Smooth muscle cell (in vitro differentiated cells): Measurements from ENCODE around the gene HINT1. TPM values are rescaled to one million over a fixed set of nuclear protein-coding genes. Genes with fewer than 3 reads are reported as not detected.

Source experiments
- DNase-seq: peaks from one replicate; lab custom pipeline; 2025; ENCODE audit not compliant: unreplicated experiment; lab: John Stamatoyannopoulos, UW
- H2AFZ ChIP-seq: fragments of 200-600 bp; sonication (generic); 2 replicates; pipeline ENCODE4 v1.6.0; 2016; ENCODE audit warnings: antibody characterized with exemption, low read depth, mild to moderate bottlenecking
- H3F3A ChIP-seq: fragments of 200-600 bp; sonication (generic); 2 replicates; pipeline ENCODE4 v1.6.0; 2017; ENCODE audit warnings: antibody characterized with exemption, low read depth
- H3K27ac ChIP-seq: fragments of 200-600 bp; sonication (generic); 2 replicates; pipeline ENCODE4 v1.5.1; 2016; ENCODE audit warnings: low read depth, mild to moderate bottlenecking
- H3K27me3 ChIP-seq: fragments of 200-600 bp; sonication (generic); 2 replicates; pipeline ENCODE4 v1.6.1; 2016; ENCODE audit warnings: low read depth, mild to moderate bottlenecking
- H3K36me3 ChIP-seq: fragments of 200-600 bp; sonication (generic); 2 replicates; pipeline ENCODE4 v1.5.1; 2016; ENCODE audit warnings: low read depth
- H3K4me1 ChIP-seq: fragments of 200-600 bp; sonication (generic); 2 replicates; pipeline ENCODE4 v1.5.1; 2016; ENCODE audit warnings: low read depth
- H3K4me2 ChIP-seq: fragments of 200-600 bp; sonication (generic); 2 replicates; pipeline ENCODE4 v1.6.0; 2016; ENCODE audit warnings: mild to moderate bottlenecking
- H3K4me3 ChIP-seq: fragments of 200-600 bp; sonication (generic); 2 replicates; pipeline ENCODE4 v1.5.1; 2016; ENCODE audit warnings: mild to moderate bottlenecking
- H3K79me2 ChIP-seq: fragments of 200-600 bp; sonication (generic); 2 replicates; pipeline ENCODE4 v1.6.0; 2016; ENCODE audit warnings: low read depth, mild to moderate bottlenecking
- H3K9ac ChIP-seq: fragments of 200-600 bp; sonication (generic); 2 replicates; pipeline ENCODE4 v1.6.0; 2016; ENCODE audit warnings: low read depth
- H3K9me3 ChIP-seq: fragments of 200-600 bp; sonication (generic); replicated peaks from 2 replicates; pipeline ENCODE4 v1.5.1; 2016; ENCODE audit warnings: low read depth
- H4K20me1 ChIP-seq: fragments of 200-600 bp; sonication (generic); 2 replicates; pipeline ENCODE4 v1.6.0; 2016; ENCODE audit warnings: low read depth
- WGBS: methylation state at CpG from one replicate; pipeline ENCODE4 v1.1.7; 2016; ENCODE audit warnings: low lambda C conversion rate; 5-methylcytosine and 5-hydroxymethylcytosine counted together
- polyA plus RNA-seq: library from polyadenylated mRNA; unstranded; fragments of >200 nt; fragmentation: Nextera tagmentation; extraction: Ambion mirVana; gene quantifications from 2 replicates; pipeline ENCODE4 v1.2.1, GENCODE V29; 2016
- total RNA-seq: library from RNA; depleted of rRNA; stranded (reverse); fragments of >200 nt; gene quantifications from 2 replicates; pipeline ENCODE4 v1.2.3, GENCODE V29; 2014
- TF ChIP-seq, protein P1 (sequence below): fragments of 200-600 bp; sonication (generic); IDR thresholded peaks from 2 replicates; pipeline ENCODE4 v1.5.1; 2017; ENCODE audit warnings: borderline replicate concordance, mild to moderate bottlenecking, antibody characterized with exemption; ENCODE audit not compliant: insufficient read depth, poor library complexity, severe bottlenecking

The HINT1 gene
- 201 and 238 TPM in 2 replicates for total RNA-seq
- polyA plus RNA-seq: 293 and 319 TPM in 2 replicates

DNA sequence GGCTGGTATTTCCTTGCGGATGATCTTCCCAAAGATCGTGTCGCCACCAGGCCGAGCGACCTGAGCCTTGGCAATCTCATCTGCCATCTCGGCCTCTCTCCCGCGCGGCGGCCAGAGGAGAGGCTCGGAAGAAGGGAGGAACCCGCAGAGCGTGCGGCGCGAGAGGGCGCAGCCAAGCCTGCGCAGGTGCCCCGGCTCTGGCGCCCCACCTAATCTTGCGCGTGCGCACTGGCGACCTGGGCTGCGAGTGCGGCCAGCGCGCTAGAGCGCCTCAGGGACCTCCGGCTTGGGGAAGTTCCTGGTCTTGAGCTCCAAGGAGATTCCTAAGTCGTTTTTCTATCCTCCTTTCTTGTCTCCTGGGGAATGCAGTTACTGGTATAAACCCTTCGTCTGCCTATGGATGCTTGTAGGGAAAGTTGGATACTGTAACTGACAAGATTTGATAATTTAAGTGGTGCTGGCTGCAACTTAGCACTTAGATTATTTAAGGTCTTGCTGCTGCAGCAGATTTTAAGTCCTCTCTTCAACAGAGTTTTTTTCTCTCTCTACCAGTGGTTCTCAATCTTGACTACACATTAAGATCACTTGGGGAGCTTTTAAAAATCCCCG is at the start of gene HINT1:
Gene HINT1 (minus strand): TSS at position 138 of the 609 bp plus-strand sequence. CDS start 51 bp downstream, at position 87.
- peak within 1 kb of the TSS; percentile 99 for H3K4me2 ChIP-seq
- peaks cover 35% of the 10 kb centered on the region for H3K79me2 ChIP-seq
- peak; percentile 64 for DNase-seq
- no peaks in the 10 kb centered on the region for H3K27me3 ChIP-seq
- H3K9ac ChIP-seq: peak within 1 kb of the TSS; percentile 68
- no peaks in the 10 kb centered on the region for H3K9me3 ChIP-seq
- WGBS: 2% methylated on average over 33 of the region's 33 CpGs
- no peaks in the 10 kb centered on the region for H4K20me1 ChIP-seq
- peak within 1 kb of the TSS; percentile 88 for H3K4me3 ChIP-seq
- H3K27ac ChIP-seq: peak within 1 kb of the TSS; percentile 64
- H3K4me1 ChIP-seq: peaks cover 15% of the 10 kb centered on the region
- peak within 1 kb of the TSS; percentile 95 for H2AFZ ChIP-seq
- H3F3A ChIP-seq: no peaks in the 10 kb centered on the region
- TF ChIP-seq, protein P1, sequence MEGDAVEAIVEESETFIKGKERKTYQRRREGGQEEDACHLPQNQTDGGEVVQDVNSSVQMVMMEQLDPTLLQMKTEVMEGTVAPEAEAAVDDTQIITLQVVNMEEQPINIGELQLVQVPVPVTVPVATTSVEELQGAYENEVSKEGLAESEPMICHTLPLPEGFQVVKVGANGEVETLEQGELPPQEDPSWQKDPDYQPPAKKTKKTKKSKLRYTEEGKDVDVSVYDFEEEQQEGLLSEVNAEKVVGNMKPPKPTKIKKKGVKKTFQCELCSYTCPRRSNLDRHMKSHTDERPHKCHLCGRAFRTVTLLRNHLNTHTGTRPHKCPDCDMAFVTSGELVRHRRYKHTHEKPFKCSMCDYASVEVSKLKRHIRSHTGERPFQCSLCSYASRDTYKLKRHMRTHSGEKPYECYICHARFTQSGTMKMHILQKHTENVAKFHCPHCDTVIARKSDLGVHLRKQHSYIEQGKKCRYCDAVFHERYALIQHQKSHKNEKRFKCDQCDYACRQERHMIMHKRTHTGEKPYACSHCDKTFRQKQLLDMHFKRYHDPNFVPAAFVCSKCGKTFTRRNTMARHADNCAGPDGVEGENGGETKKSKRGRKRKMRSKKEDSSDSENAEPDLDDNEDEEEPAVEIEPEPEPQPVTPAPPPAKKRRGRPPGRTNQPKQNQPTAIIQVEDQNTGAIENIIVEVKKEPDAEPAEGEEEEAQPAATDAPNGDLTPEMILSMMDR: no peak
- H3K36me3 ChIP-seq: peaks cover 10% of the 10 kb centered on the region

DNA sequence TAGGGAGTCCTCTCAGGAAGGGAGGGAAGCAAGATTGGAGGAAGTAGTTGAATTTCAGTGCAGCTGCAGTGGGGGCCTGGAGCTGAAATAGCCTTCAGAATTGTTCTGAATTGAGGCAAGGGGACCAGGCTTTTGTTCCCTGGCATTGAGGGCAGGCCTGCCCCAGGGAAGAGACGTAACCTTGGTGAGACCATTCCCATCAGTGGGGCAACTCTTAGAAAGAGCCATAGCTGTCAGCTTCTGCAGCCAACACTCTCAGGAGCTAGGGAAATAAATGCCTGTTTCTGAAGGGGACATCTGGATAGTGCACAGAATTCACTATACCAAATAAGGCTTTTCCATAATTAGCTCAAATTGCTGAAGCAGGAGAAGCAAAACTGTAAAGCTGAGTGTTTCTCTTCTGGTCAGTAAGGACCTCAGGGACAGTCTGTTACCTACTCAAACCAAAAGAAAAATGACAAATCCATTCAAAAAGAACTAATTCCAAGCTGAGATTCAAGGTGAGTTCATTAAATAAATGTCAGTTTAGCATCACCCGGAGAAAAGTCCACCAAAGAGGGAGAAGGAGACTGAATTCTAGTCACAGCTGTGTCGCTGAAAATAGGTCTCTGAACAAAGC is 49.7 kb upstream of the HINT1 start:
- Histone ChIP-seq H3K9ac (no peak overlapping the region), H4K20me1 (no peaks in the 10 kb centered on the region), H3K79me2 (no peaks in the 10 kb centered on the region), H2AFZ (no peak overlapping the region), H3K36me3 (no peaks in the 10 kb centered on the region), H3K27me3 (no peaks in the 10 kb centered on the region), H3K9me3 (no peaks in the 10 kb centered on the region), H3K27ac (no peak overlapping the region), H3F3A (no peaks in the 10 kb centered on the region), H3K4me1 (peaks cover 10% of the 10 kb centered on the region), H3K4me3 (no peak overlapping the region), H3K4me2 (no peak overlapping the region)
- 79% methylated on average over 3 of the region's 3 CpGs for WGBS
- DNase-seq: no peak
- TF ChIP-seq, protein P1: no peak

DNA sequence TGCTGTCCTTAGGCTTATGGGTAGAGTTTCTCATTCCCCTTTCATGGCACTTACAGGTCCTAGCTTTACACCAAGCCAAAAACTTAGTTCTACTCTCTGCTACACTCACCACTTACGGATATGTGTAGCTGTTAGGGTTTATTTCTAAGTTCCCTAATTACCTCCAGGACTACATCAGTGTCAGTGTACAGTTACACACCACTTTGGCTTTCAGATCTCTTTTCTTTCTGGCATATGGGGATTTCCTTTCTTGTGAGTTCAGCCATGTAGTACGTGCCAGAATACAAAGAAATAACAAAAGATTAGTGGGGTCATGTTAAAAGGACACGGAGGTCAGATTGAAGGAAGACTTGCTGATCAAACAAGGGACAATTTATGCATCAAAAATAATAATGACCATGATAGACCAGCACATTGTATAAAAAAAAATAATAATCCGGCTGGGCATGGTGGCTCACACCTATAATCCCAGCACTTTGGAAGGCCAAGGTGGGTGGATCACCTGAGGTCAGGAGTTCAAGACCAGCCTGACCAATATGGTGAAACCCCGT is 47.5 kb upstream of the HINT1 start:
- 93% methylated on average over 5 of the region's 5 CpGs for WGBS
- no peak overlapping the region for H3K4me3 ChIP-seq
- H3K36me3 ChIP-seq: no peaks in the 10 kb centered on the region
- no peak overlapping the region for H2AFZ ChIP-seq
- H4K20me1 ChIP-seq: no peaks in the 10 kb centered on the region
- H3K27me3 ChIP-seq: no peaks in the 10 kb centered on the region
- peaks cover 12% of the 10 kb centered on the region for H3K4me1 ChIP-seq
- no peaks in the 10 kb centered on the region for H3K9me3 ChIP-seq
- H3F3A ChIP-seq: no peaks in the 10 kb centered on the region
- TF ChIP-seq, protein P1: no peak
- no peak for DNase-seq
- H3K79me2 ChIP-seq: no peaks in the 10 kb centered on the region
- H3K27ac ChIP-seq: no peak overlapping the region
- H3K9ac ChIP-seq: no peak overlapping the region
- H3K4me2 ChIP-seq: no peak overlapping the region

DNA sequence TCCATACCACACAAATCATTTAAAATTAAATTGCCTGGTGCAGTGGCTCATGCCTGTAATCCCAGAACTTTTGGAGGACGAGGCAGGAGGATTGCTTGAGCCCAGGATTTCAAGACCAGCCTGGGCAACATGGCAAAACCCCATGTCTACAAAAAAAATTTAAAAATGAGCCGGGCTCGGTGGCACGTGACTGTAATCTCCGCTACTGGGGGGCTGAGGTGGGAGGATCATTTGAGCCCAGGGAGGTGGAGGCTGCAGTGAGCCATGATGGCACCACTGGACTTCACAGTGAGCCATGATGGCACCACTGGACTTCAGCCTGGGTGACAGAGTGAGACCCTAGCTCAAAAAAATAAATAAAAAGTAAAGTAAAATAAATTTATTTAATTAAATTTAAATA is 46.6 kb upstream of the HINT1 start:
- WGBS: 91% methylated on average over 5 of the region's 5 CpGs
- TF ChIP-seq, protein P1: no peak
- H3F3A ChIP-seq: no peaks in the 10 kb centered on the region
- no peak for DNase-seq
- H3K79me2 ChIP-seq: no peaks in the 10 kb centered on the region
- H4K20me1 ChIP-seq: no peaks in the 10 kb centered on the region
- no peak overlapping the region for H3K9ac ChIP-seq
- no peaks in the 10 kb centered on the region for H3K9me3 ChIP-seq
- peaks cover 12% of the 10 kb centered on the region for H3K4me1 ChIP-seq
- H3K27me3 ChIP-seq: no peaks in the 10 kb centered on the region
- no peak overlapping the region for H3K27ac ChIP-seq
- no peak overlapping the region for H3K4me3 ChIP-seq
- no peaks in the 10 kb centered on the region for H3K36me3 ChIP-seq
- H3K4me2 ChIP-seq: no peak overlapping the region
- no peak overlapping the region for H2AFZ ChIP-seq
